Loucy (cell line): ENCODE results near the gene TRAF3.

Experiments used
- CTCF ChIP-seq: fragments of 200-600 bp; sonication (generic); conservative IDR thresholded peaks from 2 replicates; pipeline ENCODE4 v1.5.1; 2014; ENCODE audit warnings: mild to moderate bottlenecking, antibody characterized with exemption, low read length
- EZH2phosphoT487 ChIP-seq: fragments of 200-600 bp; IDR thresholded peaks from 2 replicates; pipeline ENCODE4 v1.6.1; 2018; ENCODE audit warnings: antibody characterized with exemption, mild to moderate bottlenecking, moderate library complexity, borderline replicate concordance

GRCh38 chr14:102810523-102810922 lies 33.3 kb downstream of the TRAF3 start:
- TF ChIP-seq CTCF (no peak), EZH2phosphoT487 (no peak)
